A549 treated with dexamethasone at 1 μM for 4 hours (cell line): Measurements from ENCODE around the gene GRM6. TPM values are rescaled to one million over a fixed set of nuclear protein-coding genes. Genes with fewer than 3 reads are reported as not detected.

Experiments
- total RNA-seq: library from RNA; stranded (reverse); fragments of 200-300 nt; extraction: Qiagen RNA extraction; gene quantifications from 5 replicates; pipeline ENCODE4 v1.2.3, GENCODE V29; 2022

GRM6 gene
- total RNA-seq, result not detected in 5 replicates

GRCh38 chr5:178994580-178995340 is at the start of gene GRM6:
TSS of gene GRM6 (minus strand) at chr5:178995320. CDS start at chr5:178994944, 376 bp downstream.

GRCh38 chr5:179023528-179024189 is 28.5 kb upstream of the GRM6 start, which contains the start of gene ZNF879:
TSS of gene ZNF879 (plus strand) at chr5:179023804. CDS start at chr5:179025005, 1,201 bp downstream.

GRCh38 chr5:178940569-178941360 is 54.4 kb downstream of the GRM6 start, which contains the start of gene ZNF454:
TSS of gene ZNF454 (plus strand) at chr5:178941198. CDS start at chr5:178942792, 1,594 bp downstream.

Other genes starting within 250 kb of the GRM6 start
- gene ZNF354B, start 135.4 kb downstream of the GRM6 start, total RNA-seq, result 3.8 to 5.5 TPM (median 4.3 TPM) in 5 replicates
- gene ZFP2, start 99.4 kb downstream of the GRM6 start, total RNA-seq, result 0.03 to 0.06 TPM (median 0.04 TPM) in 3 of 5 replicates, not detected in the others
- not detected in 5 replicates for gene ZNF454, start 54.1 kb downstream of the GRM6 start, total RNA-seq
- gene ZNF879, start 28.5 kb upstream of the GRM6 start, total RNA-seq, result 0.57 to 1.1 TPM (median 0.69 TPM) in 5 replicates
- gene ZNF354C, start 65.1 kb upstream of the GRM6 start, total RNA-seq, result 0.61 to 1.1 TPM (median 0.74 TPM) in 5 replicates